GM13977 (cell line): Measurements from ENCODE around the gene VPS35.

ENCODE experiments used
- DNase-seq: peaks from one replicate; pipeline ENCODE4 v3.0.0; 2012; ENCODE audit warnings: low spot score
- in situ Hi-C: fragments of 300-500 bp; cut with MboI; formaldehyde crosslinking; loops from one replicate; pipeline ENCODE4 v1.12.0; 2022; ENCODE audit warnings: low sequenced_read_pairs, low pct_unique_long_range_greater_than_20kb, mixed read lengths, inconsistent platforms; ENCODE audit not compliant: unreplicated experiment
- TF ChIP-seq, protein P1 (sequence below): IDR thresholded peaks from 2 replicates; pipeline ENCODE4 v1.5.1; 2012; ENCODE audit warnings: mild to moderate bottlenecking, control low read depth; ENCODE audit not compliant: insufficient read depth; ENCODE audit errors: extremely low read depth, missing control alignments

VPS35 gene

DNA sequence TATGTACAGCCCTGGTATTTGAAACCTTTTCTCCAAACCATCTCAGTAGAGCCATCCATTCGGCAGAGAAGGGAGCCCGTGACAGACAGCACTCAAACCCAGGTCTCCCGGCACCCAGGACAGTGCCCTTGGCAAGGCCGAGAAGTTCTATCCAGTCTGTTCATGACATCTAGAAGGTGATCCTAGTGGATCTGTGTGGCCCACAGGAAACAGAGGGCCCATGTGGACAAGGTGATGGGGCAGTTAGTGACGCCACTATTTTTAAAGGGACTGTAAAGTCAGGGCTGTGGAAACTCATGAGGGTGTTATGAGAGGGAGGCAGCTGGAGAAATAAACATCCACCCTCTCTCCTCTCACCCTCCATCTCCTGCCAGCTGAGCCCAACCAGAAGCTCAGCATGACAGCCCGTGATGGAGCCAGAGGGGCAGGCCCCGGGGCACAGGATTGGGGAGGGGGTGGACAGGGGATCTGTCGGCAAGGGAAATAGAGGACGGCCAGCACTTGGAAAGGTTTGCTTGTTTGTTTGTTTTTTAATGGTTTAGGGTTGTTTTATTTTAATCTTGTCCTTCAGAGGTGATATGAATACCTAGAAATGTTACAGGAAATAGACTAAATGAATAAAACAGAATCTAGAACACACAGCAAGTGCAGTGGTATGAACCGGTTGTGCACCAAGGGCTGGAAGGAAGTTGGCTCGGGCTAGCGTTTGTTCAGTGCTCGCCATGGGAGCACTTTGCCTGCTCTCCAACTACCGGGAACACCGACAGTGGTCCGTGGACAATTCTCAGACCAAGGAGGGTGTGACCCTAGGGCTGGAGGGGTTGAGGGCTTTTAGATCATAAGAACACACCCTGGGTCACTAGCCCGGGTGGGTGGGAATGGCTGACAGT is 42.1 kb upstream of the VPS35 start:
- TF ChIP-seq, protein P1, sequence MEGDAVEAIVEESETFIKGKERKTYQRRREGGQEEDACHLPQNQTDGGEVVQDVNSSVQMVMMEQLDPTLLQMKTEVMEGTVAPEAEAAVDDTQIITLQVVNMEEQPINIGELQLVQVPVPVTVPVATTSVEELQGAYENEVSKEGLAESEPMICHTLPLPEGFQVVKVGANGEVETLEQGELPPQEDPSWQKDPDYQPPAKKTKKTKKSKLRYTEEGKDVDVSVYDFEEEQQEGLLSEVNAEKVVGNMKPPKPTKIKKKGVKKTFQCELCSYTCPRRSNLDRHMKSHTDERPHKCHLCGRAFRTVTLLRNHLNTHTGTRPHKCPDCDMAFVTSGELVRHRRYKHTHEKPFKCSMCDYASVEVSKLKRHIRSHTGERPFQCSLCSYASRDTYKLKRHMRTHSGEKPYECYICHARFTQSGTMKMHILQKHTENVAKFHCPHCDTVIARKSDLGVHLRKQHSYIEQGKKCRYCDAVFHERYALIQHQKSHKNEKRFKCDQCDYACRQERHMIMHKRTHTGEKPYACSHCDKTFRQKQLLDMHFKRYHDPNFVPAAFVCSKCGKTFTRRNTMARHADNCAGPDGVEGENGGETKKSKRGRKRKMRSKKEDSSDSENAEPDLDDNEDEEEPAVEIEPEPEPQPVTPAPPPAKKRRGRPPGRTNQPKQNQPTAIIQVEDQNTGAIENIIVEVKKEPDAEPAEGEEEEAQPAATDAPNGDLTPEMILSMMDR = no peak
- in situ Hi-C loops = no loop called here
- no peak for DNase-seq

DNA sequence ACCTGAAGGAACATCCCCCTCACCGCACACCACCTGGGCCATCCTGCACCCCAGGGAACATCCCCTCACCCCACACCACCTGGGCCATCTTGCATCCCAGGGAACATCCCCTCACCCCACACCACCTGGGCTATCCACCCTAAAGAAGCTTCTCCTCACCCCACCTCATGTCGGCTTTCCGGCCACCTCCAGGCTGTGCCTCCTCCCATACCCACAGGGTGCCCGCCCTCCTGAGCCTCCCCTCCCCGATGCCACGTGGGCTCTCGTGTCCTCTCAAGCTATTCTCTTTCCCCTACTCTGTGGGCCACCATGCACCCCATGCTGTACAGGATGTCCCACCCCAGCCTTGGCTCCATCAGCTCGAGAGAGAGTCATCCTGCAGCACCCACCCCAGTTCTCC is 41.1 kb upstream of the VPS35 start:
- in situ Hi-C loops = no loop called here
- TF ChIP-seq, protein P1 = no peak
- DNase-seq = no peak

DNA sequence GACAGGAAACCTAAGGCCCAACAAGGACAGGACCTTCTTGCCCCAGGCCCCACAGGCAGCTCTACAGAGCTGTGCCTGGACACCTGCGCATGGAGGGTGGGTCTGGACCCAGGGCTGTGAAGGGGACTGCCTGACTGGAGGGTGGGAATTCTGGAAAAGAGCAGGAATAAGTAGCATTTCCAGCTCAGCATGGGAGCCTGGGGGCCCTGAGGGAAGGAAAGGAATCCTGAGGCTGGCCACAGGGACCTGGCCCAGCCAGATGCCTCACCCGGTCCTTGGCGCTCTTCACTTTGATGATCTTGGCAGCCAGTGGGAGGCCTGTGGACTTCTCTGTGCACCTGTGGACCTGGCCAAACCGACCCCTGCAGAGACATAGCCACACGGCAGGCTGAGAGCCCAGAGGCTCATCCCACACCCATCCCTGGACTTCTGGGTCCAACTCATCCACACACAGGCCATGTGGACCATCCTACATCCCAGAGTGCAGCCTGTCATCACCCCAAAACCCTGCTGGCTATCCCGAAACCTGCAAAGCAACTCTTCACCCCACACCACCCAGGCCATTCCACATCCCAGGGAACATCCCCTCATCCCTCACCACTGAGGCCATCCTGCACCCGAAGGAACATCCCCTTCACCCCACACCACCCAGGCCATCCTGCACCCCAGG is 40.5 kb upstream of the VPS35 start:
- no peak for DNase-seq
- TF ChIP-seq, protein P1 = no peak
- in situ Hi-C loops = no loop called here

DNA sequence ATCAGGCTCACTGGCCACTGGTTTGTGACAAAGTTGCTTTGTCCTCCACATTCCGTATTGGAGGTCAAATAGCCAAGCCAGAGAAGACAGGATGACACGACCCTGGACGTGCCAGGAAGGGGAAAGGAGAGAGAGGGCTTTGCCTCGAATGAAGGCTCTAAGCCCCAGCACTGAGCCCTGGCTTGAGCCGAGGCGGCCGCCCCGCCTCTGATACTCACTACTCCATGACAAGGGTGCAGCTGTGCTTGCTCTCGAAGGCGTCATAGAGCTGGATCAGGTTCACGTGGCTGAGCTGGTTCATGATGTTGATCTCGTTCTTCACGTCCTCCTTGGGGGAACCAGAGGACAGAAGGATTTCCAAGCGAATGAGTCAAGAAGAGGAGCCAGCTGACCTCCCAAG is 39.8 kb upstream of the VPS35 start:
- in situ Hi-C loops = no loop called here
- no peak for DNase-seq
- TF ChIP-seq, protein P1 = no peak

DNA sequence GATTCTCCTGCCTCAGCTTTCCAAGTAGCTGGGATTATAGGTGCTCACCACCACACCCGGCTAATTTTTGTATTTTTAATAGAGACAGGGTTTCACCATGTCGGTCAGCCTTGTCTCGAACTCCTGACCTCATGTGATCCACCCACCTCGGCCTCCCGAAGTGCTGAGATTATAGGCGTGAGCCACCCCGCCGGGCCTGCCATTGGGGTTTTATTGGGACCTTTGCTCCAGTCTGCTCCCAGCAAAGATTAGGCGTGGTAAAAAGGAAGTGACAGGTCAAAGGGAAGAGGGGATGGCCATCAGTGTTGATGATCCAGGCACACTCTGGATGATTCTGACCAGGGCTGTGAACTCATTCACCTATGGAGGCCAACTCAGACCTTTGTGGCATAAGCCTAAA is 38.7 kb upstream of the VPS35 start:
- in situ Hi-C loops = no loop called here

DNA sequence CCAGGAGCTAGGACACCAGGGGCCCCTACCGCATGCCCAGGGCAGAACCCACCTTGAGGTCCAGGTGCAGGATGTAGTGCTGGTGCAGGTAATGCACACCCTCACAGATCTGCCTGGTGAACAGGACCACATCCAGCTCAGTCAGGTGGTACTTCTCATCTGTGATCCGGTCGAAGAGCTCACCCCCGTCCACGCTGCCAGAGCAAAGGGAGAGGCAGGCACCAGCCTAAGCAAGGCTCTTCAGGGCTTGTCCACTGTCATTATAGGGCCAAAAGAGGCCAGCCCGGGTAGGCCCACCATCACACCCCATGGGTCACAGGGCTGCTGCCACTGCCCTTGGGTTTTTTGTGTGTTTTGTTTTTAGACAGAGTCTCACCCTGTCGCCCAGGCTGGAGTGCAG is 38.2 kb upstream of the VPS35 start:
- TF ChIP-seq, protein P1 = no peak
- DNase-seq = no peak
- in situ Hi-C loops = no loop called here

More for the DNA sequence above, 38.7 kb upstream of the VPS35 start:
- TF ChIP-seq, protein P1 = no peak
- DNase-seq = no peak
